Endothelial cell (in vitro differentiated cells): Measurements from ENCODE around the gene MB. TPM values are rescaled to one million over a fixed set of nuclear protein-coding genes. Genes with fewer than 3 reads are reported as not detected.
A peak's percentile ranks its signal among the peaks of the same experiment; 100 is the strongest.

Experiments
- DNase-seq: peaks from one replicate; pipeline ENCODE4 v3.0.0; 2021; ENCODE audit warnings: low spot score
- H3K27ac Mint-ChIP-seq: one replicate; pipeline ENCODE4 v1.8.0; 2021; ENCODE audit warnings: mixed read lengths, inconsistent platforms; ENCODE audit not compliant: unreplicated experiment
- H3K27me3 Mint-ChIP-seq: one replicate; pipeline ENCODE4 v1.8.0; 2021; ENCODE audit warnings: mild to moderate bottlenecking, moderate library complexity, mixed read lengths, inconsistent platforms; ENCODE audit not compliant: unreplicated experiment
- H3K36me3 Mint-ChIP-seq: one replicate; pipeline ENCODE4 v1.8.0; 2021; ENCODE audit warnings: mild to moderate bottlenecking, low read depth, mixed read lengths, inconsistent platforms; ENCODE audit not compliant: unreplicated experiment
- H3K4me1 Mint-ChIP-seq: one replicate; pipeline ENCODE4 v1.8.0; 2021; ENCODE audit warnings: mild to moderate bottlenecking, mixed read lengths, inconsistent platforms; ENCODE audit not compliant: unreplicated experiment
- H3K4me3 Mint-ChIP-seq: one replicate; pipeline ENCODE4 v1.8.0; 2021; ENCODE audit warnings: mild to moderate bottlenecking, mixed read lengths, inconsistent platforms; ENCODE audit not compliant: unreplicated experiment
- H3K9me3 Mint-ChIP-seq: one replicate; pipeline ENCODE4 v1.8.0; 2021; ENCODE audit warnings: mixed read lengths, inconsistent platforms; ENCODE audit not compliant: unreplicated experiment
- total RNA-seq: library from RNA; stranded (reverse); fragmentation: NEBNext Ultra II Directional; extraction: Animal tissue kit (Norgen Biotek cat#: 25700); gene quantifications from one replicate; pipeline ENCODE4 v1.2.1, GENCODE V29; 2021; ENCODE audit not compliant: unreplicated experiment
- TF ChIP-seq, protein P1 (sequence below): fragments of 200-600 bp; sonication (generic); IDR thresholded peaks from one replicate; pipeline ENCODE4 v1.5.0; 2021; ENCODE audit warnings: antibody characterized with exemption; ENCODE audit not compliant: unreplicated experiment

Gene MB
- total RNA-seq, 1 donor from 2014 or later = not detected

DNA sequence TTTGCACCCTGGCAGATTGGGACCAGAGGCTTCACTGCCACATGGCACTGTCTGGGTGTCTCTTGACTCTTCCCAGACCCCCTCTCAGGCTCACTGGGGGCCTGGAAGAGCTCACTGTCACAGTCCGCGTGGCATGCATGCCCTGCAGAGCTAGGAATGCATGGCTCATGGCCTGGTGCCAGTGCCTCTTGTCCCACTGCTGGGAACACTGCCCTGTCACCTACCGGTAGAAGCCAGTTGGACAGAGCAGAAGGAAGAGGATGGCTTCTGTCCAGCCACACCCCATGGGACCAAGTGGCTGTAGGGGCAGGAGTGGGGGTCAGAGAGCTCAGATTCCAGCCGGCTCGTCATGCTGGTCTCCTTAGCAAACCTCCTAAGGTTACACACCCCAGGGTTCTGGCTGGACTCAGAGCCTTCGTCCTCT lies 29.7 kb downstream of the MB start:
- no peak for DNase-seq
- Mint-ChIP-seq H3K27ac (no peak overlapping the region), H3K4me3 (no peak overlapping the region), H3K27me3 (peaks cover 4% of the 10 kb centered on the region), H3K9me3 (no peaks in the 10 kb centered on the region), H3K36me3 (peaks cover 4% of the 10 kb centered on the region), H3K4me1 (no peaks in the 10 kb centered on the region)
- TF ChIP-seq, protein P1, sequence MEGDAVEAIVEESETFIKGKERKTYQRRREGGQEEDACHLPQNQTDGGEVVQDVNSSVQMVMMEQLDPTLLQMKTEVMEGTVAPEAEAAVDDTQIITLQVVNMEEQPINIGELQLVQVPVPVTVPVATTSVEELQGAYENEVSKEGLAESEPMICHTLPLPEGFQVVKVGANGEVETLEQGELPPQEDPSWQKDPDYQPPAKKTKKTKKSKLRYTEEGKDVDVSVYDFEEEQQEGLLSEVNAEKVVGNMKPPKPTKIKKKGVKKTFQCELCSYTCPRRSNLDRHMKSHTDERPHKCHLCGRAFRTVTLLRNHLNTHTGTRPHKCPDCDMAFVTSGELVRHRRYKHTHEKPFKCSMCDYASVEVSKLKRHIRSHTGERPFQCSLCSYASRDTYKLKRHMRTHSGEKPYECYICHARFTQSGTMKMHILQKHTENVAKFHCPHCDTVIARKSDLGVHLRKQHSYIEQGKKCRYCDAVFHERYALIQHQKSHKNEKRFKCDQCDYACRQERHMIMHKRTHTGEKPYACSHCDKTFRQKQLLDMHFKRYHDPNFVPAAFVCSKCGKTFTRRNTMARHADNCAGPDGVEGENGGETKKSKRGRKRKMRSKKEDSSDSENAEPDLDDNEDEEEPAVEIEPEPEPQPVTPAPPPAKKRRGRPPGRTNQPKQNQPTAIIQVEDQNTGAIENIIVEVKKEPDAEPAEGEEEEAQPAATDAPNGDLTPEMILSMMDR = no peak

DNA sequence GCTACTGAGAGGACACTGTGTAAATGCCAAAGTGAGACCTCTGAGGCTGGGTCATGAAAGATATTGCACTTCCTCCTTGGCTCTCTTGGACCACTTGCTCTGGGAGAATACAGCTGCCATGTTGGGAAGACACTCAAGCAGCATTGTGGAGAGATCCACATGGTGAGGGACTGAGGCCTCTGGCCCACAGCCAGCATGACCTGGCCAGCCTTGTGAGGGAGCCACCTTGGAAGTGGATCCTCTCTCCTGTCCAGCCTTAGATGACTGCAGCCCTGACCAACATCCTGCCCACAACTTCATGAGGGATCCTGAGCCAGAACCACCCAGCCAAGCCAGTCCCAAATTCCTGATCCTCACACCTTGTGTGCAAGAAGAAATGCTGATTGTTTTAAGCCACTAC lies 30.4 kb downstream of the MB start:
- Mint-ChIP-seq H3K4me3 (no peak overlapping the region), H3K27ac (no peak overlapping the region), H3K27me3 (peaks cover 4% of the 10 kb centered on the region), H3K4me1 (no peaks in the 10 kb centered on the region), H3K9me3 (no peaks in the 10 kb centered on the region), H3K36me3 (peaks cover 4% of the 10 kb centered on the region)
- TF ChIP-seq, protein P1 = no peak
- DNase-seq = no peak

DNA sequence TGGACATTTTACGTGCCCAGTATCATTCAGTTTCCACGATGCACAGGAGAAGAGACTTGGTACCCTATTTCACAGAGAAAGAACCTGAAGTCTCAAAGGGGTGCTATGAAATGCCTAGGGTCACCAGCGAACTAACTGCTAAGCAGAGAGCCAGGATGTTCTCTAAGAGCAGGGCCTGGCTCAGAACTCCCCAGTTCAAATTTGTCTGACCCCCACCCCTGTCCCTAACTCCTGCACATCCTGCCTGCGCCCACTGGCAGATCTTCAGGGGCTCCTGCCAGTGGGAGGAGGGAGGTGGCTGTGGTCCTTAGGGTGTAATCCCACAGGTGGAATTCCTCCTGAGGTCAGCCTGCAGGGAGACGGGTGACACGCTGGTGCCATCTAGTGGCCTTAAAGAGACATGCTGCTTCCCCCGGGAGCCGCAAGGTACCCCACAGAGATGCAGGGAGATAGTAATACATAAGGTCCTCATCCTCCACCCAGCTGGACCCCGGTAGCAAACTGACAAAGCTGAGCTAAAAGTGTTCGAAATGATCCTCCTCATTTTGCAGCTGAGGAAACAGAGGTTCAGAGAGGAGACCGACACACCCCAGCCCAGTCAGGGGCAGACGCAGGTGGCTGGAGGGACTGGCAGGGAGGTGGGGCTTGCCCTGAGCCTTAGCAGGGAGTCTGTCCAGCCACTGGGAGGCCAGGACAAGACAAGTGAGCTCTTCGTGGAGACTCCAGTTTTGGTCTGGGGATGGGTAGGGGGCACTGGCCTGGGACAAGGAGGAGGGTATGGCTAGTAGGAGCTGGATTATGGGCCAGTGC lies 34.1 kb downstream of the MB start:
- Mint-ChIP-seq H3K4me1 (no peaks in the 10 kb centered on the region), H3K9me3 (no peaks in the 10 kb centered on the region), H3K27me3 (no peaks in the 10 kb centered on the region), H3K27ac (no peak overlapping the region), H3K36me3 (peaks cover 4% of the 10 kb centered on the region), H3K4me3 (no peak overlapping the region)
- peak; percentile 57 for DNase-seq
- TF ChIP-seq, protein P1 = peak; percentile 75

DNA sequence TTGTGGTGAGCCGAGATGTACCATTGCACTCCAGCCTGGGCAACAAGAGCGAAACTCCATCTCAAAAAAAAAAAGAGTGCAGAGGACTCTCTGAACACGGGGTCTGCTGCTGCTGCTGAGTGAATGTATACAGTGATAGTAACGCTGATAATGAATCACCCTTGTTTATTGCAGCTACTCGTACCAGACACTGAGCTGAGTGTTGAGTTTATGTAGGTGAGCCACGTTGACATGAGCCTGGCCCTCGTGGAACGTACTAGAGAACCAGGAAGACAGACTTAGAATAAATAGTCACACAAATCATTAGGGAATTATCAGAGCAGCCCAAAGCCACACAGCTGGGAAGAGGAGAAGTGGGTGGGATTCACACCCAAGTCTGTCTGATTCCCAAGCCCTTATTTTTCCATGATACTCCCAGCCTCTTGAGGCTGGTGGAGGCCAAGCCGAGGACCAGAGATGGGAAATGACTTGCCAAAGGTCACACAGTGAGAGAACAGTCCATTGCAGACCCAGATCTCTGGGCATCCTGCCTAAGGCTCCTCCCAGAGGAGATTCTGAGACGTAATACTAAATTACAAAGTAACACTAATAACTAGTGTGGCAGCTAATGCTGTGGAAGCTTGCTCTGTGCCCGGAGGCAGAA lies 34.8 kb downstream of the MB start:
- Mint-ChIP-seq H3K9me3 (no peaks in the 10 kb centered on the region), H3K27ac (no peak overlapping the region), H3K4me1 (no peaks in the 10 kb centered on the region), H3K4me3 (no peak overlapping the region), H3K27me3 (no peaks in the 10 kb centered on the region), H3K36me3 (peaks cover 4% of the 10 kb centered on the region)
- no peak for DNase-seq
- TF ChIP-seq, protein P1 = no peak

DNA sequence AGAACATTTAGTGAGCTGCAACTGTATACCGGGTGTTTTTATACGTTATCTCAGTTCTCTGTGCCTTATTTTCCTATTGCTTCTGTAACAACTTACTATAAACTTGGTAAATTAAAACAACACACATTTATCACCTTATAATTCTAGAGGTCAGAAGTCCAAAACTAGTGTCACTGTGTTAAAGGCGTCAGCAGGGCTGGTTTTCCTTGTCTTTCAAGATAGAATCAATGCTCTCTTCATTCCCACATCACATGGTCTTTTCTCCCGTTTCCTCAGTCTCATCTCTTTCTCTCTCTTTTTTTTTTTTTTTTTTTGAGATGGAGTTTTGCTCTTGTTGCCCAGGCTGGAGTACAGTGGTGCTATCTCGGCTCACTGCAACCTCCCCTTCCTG lies 36.1 kb downstream of the MB start:
- TF ChIP-seq, protein P1 = no peak
- H3K4me1 Mint-ChIP-seq = no peaks in the 10 kb centered on the region
- DNase-seq = no peak
- H3K36me3 Mint-ChIP-seq = no peaks in the 10 kb centered on the region
- H3K27ac Mint-ChIP-seq = no peak overlapping the region
- no peaks in the 10 kb centered on the region for H3K9me3 Mint-ChIP-seq
- no peak overlapping the region for H3K4me3 Mint-ChIP-seq
- no peaks in the 10 kb centered on the region for H3K27me3 Mint-ChIP-seq
